Osteoblast (primary cell): ENCODE results near the gene CBLN4. TPM values are rescaled to one million over a fixed set of nuclear protein-coding genes. Genes with fewer than 3 reads are reported as not detected.

ENCODE experiments used
- DNase-seq: peaks from one replicate; pipeline ENCODE4 v3.0.0; 2011; ENCODE audit warnings: low spot score, mixed read lengths; ENCODE audit not compliant: insufficient read length; ENCODE audit errors: missing footprints
- H2AFZ ChIP-seq: 2 replicates; pipeline ENCODE4 v1.6.0; 2011; ENCODE audit warnings: mild to moderate bottlenecking, low read length
- H3K27ac ChIP-seq: 2 replicates; pipeline ENCODE4 v1.5.1; 2011; ENCODE audit warnings: mild to moderate bottlenecking, low read depth, low read length, moderate library complexity
- H3K27me3 ChIP-seq: 2 replicates; pipeline ENCODE4 v1.6.0; 2012; ENCODE audit warnings: mild to moderate bottlenecking, control low read depth, inconsistent platforms, low read length, moderate library complexity; ENCODE audit not compliant: insufficient read depth
- H3K36me3 ChIP-seq: 2 replicates; pipeline ENCODE4 v1.5.1; 2011; ENCODE audit warnings: mild to moderate bottlenecking, low read length, control low read depth, moderate library complexity; ENCODE audit not compliant: insufficient read depth
- H3K4me1 ChIP-seq: 2 replicates; pipeline ENCODE4 v1.5.1; 2011; ENCODE audit warnings: mild to moderate bottlenecking, low read length, control low read depth, moderate library complexity; ENCODE audit not compliant: insufficient read depth
- H3K4me2 ChIP-seq: 2 replicates; pipeline ENCODE4 v1.6.0; 2011; ENCODE audit warnings: mild to moderate bottlenecking, low read length; ENCODE audit not compliant: insufficient read depth
- H3K4me3 ChIP-seq: fragments of 200-600 bp; sonication (generic); 3 replicates; pipeline ENCODE4 v1.5.1; 2012; ENCODE audit warnings: mild to moderate bottlenecking, low read length, inconsistent platforms; ENCODE audit not compliant: insufficient read depth
- H3K79me2 ChIP-seq: 2 replicates; pipeline ENCODE4 v1.6.0; 2012; ENCODE audit warnings: mild to moderate bottlenecking, low read length, control low read depth, inconsistent platforms; ENCODE audit not compliant: insufficient read depth
- H3K9me3 ChIP-seq: 2 replicates; pipeline ENCODE4 v1.5.1; 2011; ENCODE audit warnings: low read depth, low read length, control low read depth
- H4K20me1 ChIP-seq: 2 replicates; pipeline ENCODE4 v1.6.0; 2012; ENCODE audit warnings: mild to moderate bottlenecking, low read length, control low read depth; ENCODE audit not compliant: insufficient read depth
- CTCF ChIP-seq: IDR thresholded peaks from 2 replicates; pipeline ENCODE4 v1.5.1; 2011; ENCODE audit warnings: mild to moderate bottlenecking, low read depth, low read length, moderate library complexity; ENCODE audit errors: extremely low read depth
- total RNA-seq: library from RNA; depleted of rRNA; stranded (reverse); fragments of >200 nt; gene quantifications from 2 replicates; pipeline ENCODE4 v1.2.3, GENCODE V29; 2012

CBLN4 gene
- total RNA-seq, 1 donor: not detected

DNA sequence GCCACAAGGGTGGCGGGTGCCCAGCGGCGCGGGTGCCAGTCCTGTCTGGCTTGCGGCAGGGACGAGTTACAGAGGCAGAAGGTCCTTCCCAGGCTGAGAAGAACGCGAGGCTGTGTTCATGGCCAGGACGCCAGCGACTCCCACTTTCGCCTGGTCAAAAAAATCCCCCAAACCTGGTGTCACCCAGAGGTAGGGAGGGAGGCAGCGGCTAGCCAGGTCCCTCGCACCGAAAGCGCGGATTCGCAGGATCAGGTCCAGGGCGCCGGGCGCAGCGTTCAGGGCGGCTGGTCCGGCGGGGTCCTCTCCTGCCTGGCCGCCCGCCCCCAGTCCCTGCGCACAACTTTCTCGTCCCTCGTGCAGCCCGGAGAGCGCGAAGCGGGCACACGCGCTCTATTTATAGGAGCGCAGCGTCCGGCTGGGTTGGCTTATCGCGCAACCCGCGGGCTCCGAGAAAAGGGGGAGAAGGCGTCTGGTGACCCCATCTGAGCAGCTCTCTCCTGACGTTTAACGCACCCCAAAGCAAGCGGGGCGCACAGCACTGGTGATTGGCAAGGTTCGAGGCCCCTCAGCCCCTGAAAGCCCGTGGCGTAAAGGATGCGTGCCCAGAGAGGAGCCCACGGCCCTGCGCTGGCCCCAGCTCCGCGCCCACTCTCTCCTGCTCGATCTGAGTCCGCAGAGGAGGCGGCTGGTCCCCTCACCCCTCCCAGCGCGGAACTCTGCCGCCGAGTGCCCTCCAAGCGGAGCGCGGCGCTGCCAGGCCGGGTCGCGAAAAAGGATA, 519 bp downstream of the CBLN4 start:
- Histone ChIP-seq H3K4me1 (no peaks in the 10 kb centered on the region), H3K36me3 (no peaks in the 10 kb centered on the region), H2AFZ (no peak overlapping the region), H3K27ac (no peak overlapping the region), H4K20me1 (no peaks in the 10 kb centered on the region), H3K79me2 (no peaks in the 10 kb centered on the region), H3K4me2 (no peak overlapping the region), H3K27me3 (no peaks in the 10 kb centered on the region), H3K4me3 (no peak overlapping the region), H3K9me3 (no peaks in the 10 kb centered on the region)
- TF ChIP-seq CTCF: no peak
- DNase-seq: peak; percentile 74

GRCh38 chr20:56004007-56004406, 1.3 kb downstream of the CBLN4 start:
- Histone ChIP-seq H3K4me1 (no peaks in the 10 kb centered on the region), H3K9me3 (no peaks in the 10 kb centered on the region), H3K27me3 (no peaks in the 10 kb centered on the region), H3K27ac (no peak overlapping the region), H4K20me1 (no peaks in the 10 kb centered on the region), H3K4me2 (no peak overlapping the region), H3K79me2 (no peaks in the 10 kb centered on the region), H2AFZ (no peak overlapping the region), H3K4me3 (no peak overlapping the region), H3K36me3 (no peaks in the 10 kb centered on the region)
- DNase-seq: peak; percentile 76
- no peak for TF ChIP-seq CTCF

DNA sequence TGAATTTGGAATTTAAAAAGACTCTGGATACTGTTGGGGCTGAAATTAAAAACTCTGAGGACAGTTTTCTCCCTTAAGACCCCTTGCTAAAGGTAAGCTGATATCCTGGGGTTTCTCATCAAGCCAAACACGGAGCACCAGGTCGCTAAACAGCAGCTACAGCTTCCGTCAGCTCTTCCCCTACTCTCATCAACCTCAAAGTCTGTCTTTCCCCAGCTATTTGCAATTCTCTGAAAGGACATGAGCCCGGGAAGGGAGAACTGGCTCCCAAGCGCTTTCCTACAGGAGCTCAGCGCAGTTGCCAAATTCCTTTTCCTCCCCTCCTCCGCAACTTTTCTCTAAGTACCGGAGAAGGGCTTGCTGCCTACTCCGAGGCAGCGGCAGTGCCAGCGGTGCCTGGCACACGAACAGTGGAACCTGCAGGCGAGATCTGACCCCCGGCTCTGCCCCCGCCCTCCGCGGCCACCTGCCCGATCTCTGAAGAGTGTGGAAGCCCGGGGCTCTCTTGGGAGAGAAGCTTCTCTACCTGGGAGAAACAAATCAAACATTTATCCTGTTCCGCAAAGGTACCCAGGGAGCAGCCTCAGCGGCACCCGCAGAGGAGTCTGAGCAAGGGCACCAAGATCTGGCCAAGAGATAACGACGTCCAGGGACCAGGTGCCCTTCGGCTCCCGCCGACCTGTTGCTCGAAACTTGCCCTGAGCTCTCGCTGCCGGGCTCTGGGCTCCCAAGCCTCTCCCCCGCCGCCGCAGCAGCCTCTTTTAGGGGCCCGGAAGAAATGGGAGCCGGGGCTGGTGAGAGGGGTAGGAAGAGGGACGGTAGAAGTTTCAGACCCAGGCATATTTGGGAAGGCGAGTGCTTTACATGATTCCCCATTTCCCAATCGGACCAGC, 2.2 kb downstream of the CBLN4 start:
- no peaks in the 10 kb centered on the region for H4K20me1 ChIP-seq
- H3K4me2 ChIP-seq: no peak overlapping the region
- no peaks in the 10 kb centered on the region for H3K4me1 ChIP-seq
- H3K27me3 ChIP-seq: no peaks in the 10 kb centered on the region
- no peaks in the 10 kb centered on the region for H3K9me3 ChIP-seq
- no peak overlapping the region for H2AFZ ChIP-seq
- no peak overlapping the region for H3K4me3 ChIP-seq
- no peak for TF ChIP-seq CTCF
- no peak overlapping the region for H3K27ac ChIP-seq
- DNase-seq: no peak
- H3K79me2 ChIP-seq: no peaks in the 10 kb centered on the region
- H3K36me3 ChIP-seq: no peaks in the 10 kb centered on the region

- Histone ChIP-seq H3K4me2 (no peak overlapping the region), H3K4me1 (no peaks in the 10 kb centered on the region), H3K27me3 (no peaks in the 10 kb centered on the region), H3K79me2 (no peaks in the 10 kb centered on the region), H3K4me3 (no peak overlapping the region), H4K20me1 (no peaks in the 10 kb centered on the region), H3K9me3 (no peaks in the 10 kb centered on the region), H3K36me3 (no peaks in the 10 kb centered on the region), H2AFZ (no peak overlapping the region), H3K27ac (no peak overlapping the region)
- TF ChIP-seq CTCF: no peak
- DNase-seq: no peak
These were observed 3.4 kb downstream of the CBLN4 start for GRCh38 chr20:56001890-56002289.
